ENCODE results near the gene PREX1.
"Not testable (repeated sequence)": the region's sequence is repeated elsewhere in the genome, so short reads cannot be mapped to it uniquely, and the experiment has no call there.

PREX1 gene

GRCh38 chr20:48603819-48604405 lies 223.9 kb downstream of the PREX1 start:
- DNase-seq (ENCODE audit: low spot score) = no peak

GRCh38 chr20:48603116-48603818 lies 224.5 kb downstream of the PREX1 start:
- no peak for DNase-seq (ENCODE audit: low spot score)

GRCh38 chr20:48601798-48602197 lies 226.0 kb downstream of the PREX1 start:
- DNase-seq (ENCODE audit: low spot score) = no peak

GRCh38 chr20:48600470-48600945 lies 227.3 kb downstream of the PREX1 start:
- no peak for DNase-seq (ENCODE audit: low spot score)

GRCh38 chr20:48599748-48600469 lies 227.9 kb downstream of the PREX1 start:
- no peak for DNase-seq (ENCODE audit: low spot score)

GRCh38 chr20:48599106-48599747 lies 228.6 kb downstream of the PREX1 start:
- no peak for DNase-seq (ENCODE audit: low spot score)

- not testable (repeated sequence) for DNase-seq (ENCODE audit: low spot score)
These were observed 229.4 kb downstream of the PREX1 start for GRCh38 chr20:48598303-48598941.

- no peak for DNase-seq (ENCODE audit: low spot score)
These were observed 230.1 kb downstream of the PREX1 start for GRCh38 chr20:48597521-48598302.

- no peak for DNase-seq (ENCODE audit: low spot score)
These were observed 231.4 kb downstream of the PREX1 start for GRCh38 chr20:48596334-48596898.

GRCh38 chr20:48595495-48596333 lies 232.1 kb downstream of the PREX1 start:
- no peak for DNase-seq (ENCODE audit: low spot score)

- DNase-seq (ENCODE audit: low spot score) = no peak
These were observed 233.3 kb downstream of the PREX1 start for GRCh38 chr20:48594533-48594932.

GRCh38 chr20:48592107-48592940 lies 235.5 kb downstream of the PREX1 start:
- DNase-seq (ENCODE audit: low spot score) = no peak

GRCh38 chr20:48586730-48587129 lies 241.1 kb downstream of the PREX1 start:
- no peak for DNase-seq (ENCODE audit: low spot score)

GRCh38 chr20:48585061-48585870 lies 242.5 kb downstream of the PREX1 start:
- DNase-seq (ENCODE audit: low spot score) = no peak

GRCh38 chr20:48584391-48585060 lies 243.3 kb downstream of the PREX1 start:
- DNase-seq (ENCODE audit: low spot score) = no peak

- DNase-seq (ENCODE audit: low spot score) = no peak
These were observed 244.0 kb downstream of the PREX1 start for GRCh38 chr20:48583801-48584200.

GRCh38 chr20:48583171-48583570 lies 244.6 kb downstream of the PREX1 start:
- no peak for DNase-seq (ENCODE audit: low spot score)

- no peak for DNase-seq (ENCODE audit: low spot score)
These were observed 245.2 kb downstream of the PREX1 start for GRCh38 chr20:48582673-48582985.
